H1 (cell line): ENCODE results near the gene FOXS1. TPM values are rescaled to one million over a fixed set of nuclear protein-coding genes. Genes with fewer than 3 reads are reported as not detected.

Experiments used
- CTCF ChIA-PET: fragments of 300-600 bp; sonication (Branson Sonifier 250); formaldehyde crosslinking; loops from one replicate; lab custom pipeline; 2021; ENCODE audit not compliant: partially characterized antibody; lab: Charles Lee
- POLR2A ChIA-PET: fragments of 300-600 bp; sonication (Branson Sonifier 250); formaldehyde crosslinking; loops from one replicate; lab custom pipeline; 2021; ENCODE audit warnings: inconsistent platforms; ENCODE audit not compliant: partially characterized antibody; lab: Charles Lee
- DNase-seq, 2 experiments: peaks; one replicate each; pipeline versions ENCODE4 v3.0.0 to v3.0.0-alpha.2; 2010 to 2022; ENCODE audit warnings: low spot score in 2 of 2, low read depth in 1 of 2, mixed read lengths in 1 of 2
- FAIRE-seq: peaks from 2 replicates; lab custom pipeline; 2011; peaks lifted over from hg19 to GRCh38; lab: Jason Lieb, UNC
- H2AFZ ChIP-seq: 2 replicates; pipeline ENCODE4 v1.8.1; 2012; ENCODE audit warnings: low read length, inconsistent platforms
- H2AK5ac ChIP-seq: 2 replicates; pipeline ENCODE4 v1.6.1; 2013; ENCODE audit warnings: low read depth, low read length
- H2BK120ac ChIP-seq: replicated peaks from 2 replicates; pipeline ENCODE3; 2013; ENCODE audit warnings: low read depth, low read length, inconsistent platforms
- H2BK12ac ChIP-seq: 2 replicates; pipeline ENCODE4 v1.6.1; 2013; ENCODE audit warnings: low read depth, low read length
- H2BK15ac ChIP-seq: 2 replicates; pipeline ENCODE4 v1.6.1; 2013; ENCODE audit warnings: low read length
- H2BK20ac ChIP-seq: 2 replicates; pipeline ENCODE4 v1.6.1; 2013; ENCODE audit warnings: low read length
- H2BK5ac ChIP-seq: 2 replicates; pipeline ENCODE4 v1.6.1; 2013; ENCODE audit warnings: low read depth, low read length
- H3K14ac ChIP-seq: 2 replicates; pipeline ENCODE4 v1.6.1; 2013; ENCODE audit warnings: inconsistent platforms; ENCODE audit not compliant: insufficient read length
- H3K18ac ChIP-seq: 2 replicates; pipeline ENCODE4 v1.6.1; 2013; ENCODE audit warnings: low read length; ENCODE audit errors: extremely low read depth
- H3K23ac ChIP-seq: 2 replicates; pipeline ENCODE4 v1.6.1; 2013; ENCODE audit warnings: inconsistent platforms; ENCODE audit not compliant: insufficient read length
- H3K23me2 ChIP-seq: 2 replicates; pipeline ENCODE4 v1.6.1; 2013; ENCODE audit warnings: low read depth, low read length
- H3K27ac ChIP-seq: 2 replicates; pipeline ENCODE4 v1.6.1; 2011; ENCODE audit warnings: low read depth, low read length, inconsistent platforms
- H3K27me3 ChIP-seq, 4 experiments: replicated peaks in 1 of 4; 1 replicate in 1 of 4; 2 replicates in 3 of 4; pipeline versions ENCODE4 v1.6.1 to v1.8.1; 2011 to 2013; ENCODE audit warnings: low read length in 3 of 4, mild to moderate bottlenecking in 3 of 4, inconsistent platforms in 2 of 4, mixed read lengths in 2 of 4, moderate library complexity in 1 of 4; ENCODE audit not compliant: control insufficient read depth in 3 of 4, insufficient read depth in 3 of 4; ENCODE audit errors: extremely low read depth in 1 of 4
- H3K36me3 ChIP-seq, 4 experiments: 2 replicates each; pipeline versions ENCODE4 v1.6.1 to v1.8.1; 2011 to 2013; ENCODE audit warnings: mild to moderate bottlenecking in 4 of 4, low read length in 3 of 4, moderate library complexity in 2 of 4, control low read depth in 1 of 4, inconsistent platforms in 1 of 4; ENCODE audit not compliant: insufficient read depth in 4 of 4, control insufficient read depth in 2 of 4
- H3K4ac ChIP-seq: replicated peaks from 2 replicates; pipeline ENCODE3; 2013; ENCODE audit warnings: low read length, low read depth, mixed read lengths, inconsistent platforms; ENCODE audit not compliant: insufficient read length
- H3K4me1 ChIP-seq, 4 experiments: replicated peaks in 1 of 4; 1 replicate in 1 of 4; 2 replicates in 3 of 4; pipeline versions ENCODE4 v1.6.1 to v1.8.1; 2011 to 2013; ENCODE audit warnings: low read length in 3 of 4, inconsistent platforms in 2 of 4, mixed read lengths in 1 of 4; ENCODE audit not compliant: insufficient read depth in 4 of 4, control insufficient read depth in 3 of 4
- H3K4me2 ChIP-seq, 2 experiments: 2 replicates each; pipeline versions ENCODE4 v1.6.1 to v1.8.1; 2011 to 2013; ENCODE audit warnings: low read depth in 2 of 2, low read length in 2 of 2, control low read depth in 1 of 2, inconsistent platforms in 1 of 2, mild to moderate bottlenecking in 1 of 2; ENCODE audit not compliant: insufficient read depth in 1 of 2
- H3K4me3 ChIP-seq, 4 experiments: fragments of 200-600, 300-600 bp in 1 of 4; sonication (generic), shearing (Covaris generic), sonication (Bioruptor Twin) in 1 of 4; 2 replicates each; pipeline versions ENCODE4 v1.5.1 to v1.8.1; 2011 to 2016; ENCODE audit warnings: low read length in 4 of 4, low read depth in 3 of 4, control low read depth in 2 of 4, inconsistent platforms in 2 of 4, mild to moderate bottlenecking in 2 of 4, mixed read lengths in 1 of 4, moderate library complexity in 1 of 4; ENCODE audit not compliant: insufficient read depth in 2 of 4; ENCODE audit errors: extremely low read depth in 1 of 4
- H3K56ac ChIP-seq: replicated peaks from 2 replicates; pipeline ENCODE3; 2013; ENCODE audit warnings: low read depth, mild to moderate bottlenecking, mixed read lengths, low read length, inconsistent platforms; ENCODE audit not compliant: insufficient read length
- H3K79me1 ChIP-seq: 2 replicates; pipeline ENCODE4 v1.6.1; 2013; ENCODE audit warnings: low read depth, low read length, control low read depth
- H3K79me2 ChIP-seq, 2 experiments: 2 replicates each; pipeline versions ENCODE4 v1.6.1 to v1.8.1; 2012 to 2013; ENCODE audit warnings: low read length in 2 of 2, mild to moderate bottlenecking in 2 of 2, inconsistent platforms in 1 of 2; ENCODE audit not compliant: insufficient read depth in 2 of 2, control insufficient read depth in 1 of 2
- H3K9ac ChIP-seq, 4 experiments: replicated peaks in 1 of 4; 1 replicate in 1 of 4; 2 replicates in 3 of 4; pipeline versions ENCODE4 v1.6.1 to v1.8.1; 2011 to 2013; ENCODE audit warnings: low read depth in 3 of 4, low read length in 3 of 4, control low read depth in 2 of 4, mild to moderate bottlenecking in 2 of 4, moderate library complexity in 2 of 4, inconsistent platforms in 1 of 4; ENCODE audit errors: extremely low read depth in 1 of 4
- H3K9me3 ChIP-seq, 2 experiments: 2 replicates each; pipeline versions ENCODE4 v1.6.1 to v1.8.1; 2012 to 2013; ENCODE audit warnings: mild to moderate bottlenecking in 2 of 2, moderate library complexity in 2 of 2, control low read depth in 1 of 2, inconsistent platforms in 1 of 2, low read depth in 1 of 2, low read length in 1 of 2, mixed read lengths in 1 of 2; ENCODE audit not compliant: insufficient read depth in 2 of 2
- H4K20me1 ChIP-seq, 2 experiments: replicated peaks in 1 of 2; 2 replicates each; pipeline versions ENCODE3 to v1.8.1; 2011 to 2013; ENCODE audit warnings: inconsistent platforms in 2 of 2, low read length in 2 of 2, mild to moderate bottlenecking in 1 of 2; ENCODE audit not compliant: insufficient read depth in 2 of 2, control insufficient read depth in 1 of 2
- H4K5ac ChIP-seq: 2 replicates; pipeline ENCODE4 v1.6.1; 2013; ENCODE audit warnings: low read length, low read depth, mixed read lengths, inconsistent platforms; ENCODE audit not compliant: insufficient read length
- H4K8ac ChIP-seq: 2 replicates; pipeline ENCODE4 v1.8.0; 2013; ENCODE audit warnings: mild to moderate bottlenecking, moderate library complexity, low read length, inconsistent platforms; ENCODE audit not compliant: insufficient read depth; ENCODE audit errors: extremely low read depth
- H4K91ac ChIP-seq: replicated peaks from 2 replicates; pipeline ENCODE3; 2013; ENCODE audit warnings: low read length, mixed read lengths, inconsistent platforms; ENCODE audit not compliant: insufficient read length
- BACH1 ChIP-seq: IDR thresholded peaks from 2 replicates; pipeline ENCODE4 v1.6.1; 2012; ENCODE audit warnings: low read length, improper control_type of control experiment
- CBX8 ChIP-seq: fragments of 300-800, 300-1000 bp; sonication (generic); IDR thresholded peaks from 2 replicates; pipeline ENCODE4 v1.7.1; 2016; ENCODE audit warnings: low read depth, low read length, borderline replicate concordance
- CHD1 ChIP-seq: IDR thresholded peaks from 2 replicates; pipeline ENCODE4 v1.6.1; 2012; ENCODE audit warnings: low read depth, low read length, improper control_type of control experiment
- EZH2 ChIP-seq: fragments of 200-600 bp; sonication (generic); IDR thresholded peaks from 2 replicates; pipeline ENCODE4 v1.7.1; 2012; ENCODE audit warnings: low read depth, mild to moderate bottlenecking, moderate library complexity, low read length, inconsistent platforms; ENCODE audit not compliant: severe bottlenecking
- PHF8 ChIP-seq: fragments of 200-600 bp; sonication (generic); conservative IDR thresholded peaks from 2 replicates; pipeline ENCODE4 v1.7.1; 2012; ENCODE audit warnings: low read depth, mild to moderate bottlenecking, inconsistent platforms, low read length, moderate library complexity
- POLR2AphosphoS5 ChIP-seq: IDR thresholded peaks from 2 replicates; pipeline ENCODE4 v1.6.1; 2011; ENCODE audit warnings: low read depth, low read length
- POU5F1 ChIP-seq: IDR thresholded peaks from 2 replicates; pipeline ENCODE4 v1.6.1; 2011; ENCODE audit warnings: low read depth, mild to moderate bottlenecking, low read length, moderate library complexity
- SP2 ChIP-seq: IDR thresholded peaks from 2 replicates; pipeline ENCODE4 v1.6.1; 2012; ENCODE audit warnings: mild to moderate bottlenecking, low read length, inconsistent platforms
- TAF1 ChIP-seq: IDR thresholded peaks from 2 replicates; pipeline ENCODE4 v1.6.1; 2011; ENCODE audit warnings: mild to moderate bottlenecking, low read depth, low read length
- WGBS, 2 experiments: shearing (Covaris generic) in 1 of 2; methylation state at CpG; one replicate each; pipeline versions ENCODE4 v1.1.6 to v1.1.7; 2013 to 2015; ENCODE audit warnings: low lambda C conversion rate in 2 of 2, mixed read lengths in 2 of 2, inconsistent platforms in 1 of 2, low coverage in 1 of 2, missing lambda C conversion rate in 1 of 2; ENCODE audit not compliant: insufficient replicate concordance in 2 of 2, insufficient coverage in 1 of 2, insufficient read length in 1 of 2; ENCODE audit errors: extremely low coverage in 1 of 2, missing lambda C conversion rate in 1 of 2; 5-methylcytosine and 5-hydroxymethylcytosine counted together
- polyA plus RNA-seq, 7 experiments: library from polyadenylated mRNA; depleted of rRNA in 3 of 7; stranded (reverse) in 5 of 7; unstranded in 2 of 7; fragments of >200 nt in 5 of 7; fragments of 200-250 nt in 2 of 7; gene quantifications; 1 replicate in 5 of 7; 2 replicates in 1 of 7; 4 replicates in 1 of 7; pipeline versions ENCODE4 v1.2.1 to v1.2.3, GENCODE V29; 2011 to 2013; ENCODE audit warnings: missing spikeins in 2 of 7, mixed read lengths in 2 of 7
- total RNA-seq: library from RNA; stranded (reverse); fragmentation: NEBNext Ultra II Directional; extraction: Animal tissue kit (Norgen Biotek cat#: 25700); gene quantifications from 2 replicates; pipeline ENCODE4 v1.2.1, GENCODE V29; 2021

The FOXS1 gene
- total and polyA plus RNA-seq, 2 of the 8 experiments (the other 6 are each of a cell fraction or from before 2014, with no cell fraction given): 0.45 TPM; not detected in 1

- H3K4me3 ChIP-seq: no peak overlapping the region
- TF ChIP-seq CBX8 (no peak), SP2 (no peak), EZH2 (no peak), POU5F1 (no peak), PHF8 (no peak), TAF1 (no peak), BACH1 (no peak), CHD1 (no peak), POLR2AphosphoS5 (no peak)
- no peak overlapping the region for H3K4me2 ChIP-seq
- no peak overlapping the region for H2BK20ac ChIP-seq
- 90% methylated on average over 2 of the region's 2 CpGs; no CpG with 5 or more reads in 1 of the 2 experiments for WGBS, 2 experiments
- H2AK5ac ChIP-seq: no peak overlapping the region
- no peaks in the 10 kb centered on the region for H4K20me1 ChIP-seq
- H4K91ac ChIP-seq: no peak overlapping the region
- peaks cover 10% of the 10 kb centered on the region; the same call in 1 of the 2 replicates for H3K23me2 ChIP-seq
- H3K56ac ChIP-seq: no peak overlapping the region
- ChIA-PET POLR2A (no interaction called here), CTCF (no interaction called here)
- H3K79me2 ChIP-seq: no peaks in the 10 kb centered on the region
- H2AFZ ChIP-seq: no peak overlapping the region
- H3K23ac ChIP-seq: no peak overlapping the region
- H2BK5ac ChIP-seq: no peak overlapping the region
- H3K36me3 ChIP-seq: no peaks in the 10 kb centered on the region
- no peak overlapping the region for H3K9ac ChIP-seq
- H2BK120ac ChIP-seq: no peak overlapping the region
- H4K5ac ChIP-seq: no peak overlapping the region
- H2BK15ac ChIP-seq: no peak overlapping the region
- no peak overlapping the region for H3K4ac ChIP-seq
- H2BK12ac ChIP-seq: no peak overlapping the region
- no peak overlapping the region for H3K14ac ChIP-seq
- H3K27me3 ChIP-seq: peaks cover 1 to 13% (median 9%) of the 10 kb centered on the region in 4 experiments
- FAIRE-seq: no peak
- H3K27ac ChIP-seq: no peak overlapping the region
- H3K18ac ChIP-seq: no peak overlapping the region
- H3K79me1 ChIP-seq: no peaks in the 10 kb centered on the region
- DNase-seq: no peak
- no peak overlapping the region for H4K8ac ChIP-seq
- H3K9me3 ChIP-seq: no peaks in the 10 kb centered on the region
- peaks cover 0 to 3% (median 1%) of the 10 kb centered on the region in 4 experiments; a peak in 3 of 7 replicates for H3K4me1 ChIP-seq
These were observed 30.3 kb upstream of the FOXS1 start for GRCh38 chr20:31875671-31876070.
